Heart left ventricle (tissue), 16 donors: ENCODE measurements around the gene TBX4. TPM values are rescaled to one million over a fixed set of nuclear protein-coding genes. Genes with fewer than 3 reads are reported as not detected.

Experiments
- ATAC-seq, 4 donors: fragments of 200-7000 bp; cut with Tn5 transposase; one replicate each; pipeline ENCODE4 v1.9.1; 2020 to 2022; ENCODE audit warnings: moderate library complexity in 4 of 4, mild to moderate bottlenecking in 3 of 4, moderate number of reproducible peaks in 1 of 4
- DNase-seq, 5 donors: peaks; one replicate each; pipeline ENCODE4 v3.0.0-alpha.2; 2020
- H3K27ac ChIP-seq, 12 donors: fragments of 200-600 bp; sonication (generic) in 4 of 12; one replicate each; pipeline versions ENCODE4 v1.5.0 to v1.8.0; 2016 to 2022; ENCODE audit warnings: mild to moderate bottlenecking in 2 of 12
- H3K27me3 ChIP-seq, 9 donors: fragments of 200-600 bp; sonication (generic) in 2 of 9; one replicate each; pipeline versions ENCODE4 v1.5.1 to v1.8.0; 2016 to 2022; ENCODE audit warnings: mild to moderate bottlenecking in 3 of 9
- H3K36me3 ChIP-seq, 9 donors: fragments of 200-600 bp; sonication (generic) in 2 of 9; one replicate each; pipeline versions ENCODE4 v1.5.0 to v1.8.0; 2018 to 2022; ENCODE audit warnings: mild to moderate bottlenecking in 2 of 9
- H3K4me1 ChIP-seq, 12 donors: fragments of 200-600 bp; sonication (generic) in 4 of 12; one replicate each; pipeline versions ENCODE4 v1.5.0 to v1.8.0; 2016 to 2022; ENCODE audit warnings: mild to moderate bottlenecking in 3 of 12
- H3K4me3 ChIP-seq, 12 donors: fragments of 200-600 bp; sonication (generic) in 4 of 12; one replicate each; pipeline versions ENCODE4 v1.5.0 to v1.8.0; 2017 to 2022; ENCODE audit warnings: mild to moderate bottlenecking in 9 of 12, moderate library complexity in 4 of 12
- H3K9me3 ChIP-seq, 12 donors: fragments of 200-600 bp; sonication (generic) in 4 of 12; one replicate each; pipeline versions ENCODE4 v1.5.0 to v1.8.0; 2016 to 2022; ENCODE audit warnings: mild to moderate bottlenecking in 1 of 12
- CTCF ChIP-seq, 12 donors: fragments of 200-600 bp; sonication (generic) in 4 of 12; IDR thresholded peaks; one replicate each; pipeline versions ENCODE4 v1.5.0 to v1.8.0; 2018 to 2022; ENCODE audit warnings: antibody characterized with exemption in 12 of 12, mild to moderate bottlenecking in 5 of 12
- POLR2A ChIP-seq, 2 donors: fragments of 450-650 bp; IDR thresholded peaks; one replicate each; pipeline ENCODE4 v1.6.1; 2017; ENCODE audit warnings: antibody characterized with exemption in 2 of 2, mild to moderate bottlenecking in 2 of 2, moderate library complexity in 2 of 2
- WGBS, 4 donors: extraction: QIAGEN DNeasy Blood & Tissue Kit in 2 of 4; methylation state at CpG; one replicate each; pipeline versions ENCODE4 v1.1.5 to v1.1.7; 2013 to 2018; 5-methylcytosine and 5-hydroxymethylcytosine counted together
- intact Hi-C, 10 donors: fragments of 100-400 bp; cut with DNase I; formaldehyde crosslinking; loops; one replicate each; pipeline versions ENCODE4 v1.11.1 to v1.14.2; 2022
- polyA plus RNA-seq, 2 donors: library from polyadenylated mRNA; stranded (reverse); fragments of 200-250 nt; gene quantifications; one replicate each; pipeline ENCODE4 v1.2.3, GENCODE V29; 2013
- total RNA-seq, 9 donors: library from RNA; depleted of rRNA in 2 of 9; stranded (reverse); fragments of >200 nt in 2 of 9; fragmentation: NEBNext Ultra II Directional in 3 of 9; extraction: Animal tissue kit (Norgen Biotek cat#: 25700) in 3 of 9; gene quantifications; one replicate each; pipeline versions ENCODE4 v1.1.0 to v1.2.4, GENCODE V29; 2016 to 2023
- donor health status: ischemic (EF 13 %, LVEDD 7.1; RV severe dilation, severe dysfunction).
- donor health status: healthy with polysubstance abuse.
- donor health status: DM: no; HTN: yes; CAD: no.
- donor health status: DM: no; HTN: no; CAD: no.
- donor health status: ischemic (EF 25% LVEDD 6.9; RV normal size, moderate dysfunction).
- donor health status: ischemic (EF 25% LVEDD 5.7; RV mildly dilated, moderate dysfunction).
- donor health status: healthy.
- donor health status: DM: yes; HTN: yes; CAD: no.
- donor health status: ischemic (EF 35%, LVEDD 5.7; RV mildly dilated, moderate dysfunction).
- donor health status: nonischemic (EF 11% LVEDD 7.7; RV severe dilation, severe dysfunction).
- donor health status: DM: yes; HTN: yes; CAD: no.
- donor health status: PGD.
- donor health status: ischemic (EF 29% LVEDD 5.4; RV normal size, mild dysfunction).
- donor health status: nonischemic (EF 23%, LVEDD 6.1; RV moderate dilation, normal function).

TBX4 gene
- total and polyA plus RNA-seq, 11 donors = 0.07 to 0.29 (median 0.10) TPM; not detected in 7

GRCh38 chr17:61510237-61510636 is 58.0 kb downstream of the TBX4 start:
- TF ChIP-seq POLR2A (IDR thresholded peaks at IDR 0.05) = no peak
- TF ChIP-seq CTCF (IDR thresholded peaks at IDR 0.05) = no peak
- 67 to 78% (median 76%) methylated on average over 6 of the region's 6 CpGs for WGBS, 4 donors
- Histone ChIP-seq H3K27ac (no peak overlapping the region), H3K36me3 (no peaks in the 10 kb centered on the region), H3K4me3 (no peak overlapping the region), H3K9me3 (no peaks in the 10 kb centered on the region), H3K4me1 (no peaks in the 10 kb centered on the region), H3K27me3 (peaks cover 0 to 31% (median 0%) of the 10 kb centered on the region in 9 donors)
- ATAC-seq = no peak
- intact Hi-C loops = no loop called here
- no peak for DNase-seq

- no peak for ATAC-seq
- 61 to 77% (median 73%) methylated on average over 2 of the region's 2 CpGs for WGBS, 4 donors
- Histone ChIP-seq H3K4me3 (no peak overlapping the region), H3K36me3 (no peaks in the 10 kb centered on the region), H3K9me3 (no peaks in the 10 kb centered on the region), H3K27ac (no peak overlapping the region), H3K27me3 (peaks cover 0 to 28% (median 0%) of the 10 kb centered on the region in 9 donors), H3K4me1 (no peaks in the 10 kb centered on the region)
- intact Hi-C loops = no loop called here
- DNase-seq = no peak
- no peak for TF ChIP-seq POLR2A (IDR thresholded peaks at IDR 0.05)
- TF ChIP-seq CTCF (IDR thresholded peaks at IDR 0.05) = no peak
Measured at GRCh38 chr17:61510991-61511390, 58.8 kb downstream of the TBX4 start.

- no peak for TF ChIP-seq POLR2A (IDR thresholded peaks at IDR 0.05)
- TF ChIP-seq CTCF (IDR thresholded peaks at IDR 0.05) = no peak
- Histone ChIP-seq H3K27me3 (peaks cover 0 to 22% (median 0%) of the 10 kb centered on the region in 9 donors), H3K36me3 (no peaks in the 10 kb centered on the region), H3K9me3 (no peaks in the 10 kb centered on the region), H3K4me3 (no peak overlapping the region), H3K27ac (no peak overlapping the region), H3K4me1 (no peaks in the 10 kb centered on the region)
- intact Hi-C loops = no loop called here
- DNase-seq (no peak), ATAC-seq (no peak)
- 77 to 81% (median 79%) methylated on average over 3 to 4 of the region's 4 CpGs for WGBS, 4 donors
Measured at GRCh38 chr17:61511480-61512182, 59.4 kb downstream of the TBX4 start.

GRCh38 chr17:61514491-61514890 is 62.3 kb downstream of the TBX4 start:
- ATAC-seq (no peak), DNase-seq (no peak)
- H3K9me3 ChIP-seq = no peaks in the 10 kb centered on the region
- H3K4me3 ChIP-seq = no peak overlapping the region
- H3K27ac ChIP-seq = no peak overlapping the region
- WGBS, 4 donors = 79 to 83% (median 81%) methylated on average over 4 of the region's 4 CpGs
- no peaks in the 10 kb centered on the region for H3K36me3 ChIP-seq
- H3K4me1 ChIP-seq = no peaks in the 10 kb centered on the region
- no peak for TF ChIP-seq POLR2A (IDR thresholded peaks at IDR 0.05)
- TF ChIP-seq CTCF (IDR thresholded peaks at IDR 0.05) = no peak
- intact Hi-C loops = no loop called here
- H3K27me3 ChIP-seq = peaks cover 0 to 9% (median 0%) of the 10 kb centered on the region in 9 donors
